A673 (cell line): Measurements from ENCODE around the gene ATF1. TPM values are rescaled to one million over a fixed set of nuclear protein-coding genes. Genes with fewer than 3 reads are reported as not detected.

Experiments
- BruUV-seq: library from RNA; stranded (reverse); fragments of 400-500 nt; replicated peaks from 2 replicates; lab custom pipeline; 2021; lab: Mats Ljungman, UMichigan
- CTCF ChIA-PET: fragments of 300-600 bp; sonication (Branson Sonifier 250); formaldehyde crosslinking; loops from one replicate; lab custom pipeline; 2022; ENCODE audit warnings: antibody characterized with exemption; lab: Charles Lee
- POLR2A ChIA-PET: fragments of 300-600 bp; sonication (Branson Sonifier 250); formaldehyde crosslinking; loops from one replicate; lab custom pipeline; 2022; ENCODE audit warnings: antibody characterized with exemption; ENCODE audit not compliant: low non-redundant PET; lab: Charles Lee
- DNase-seq: peaks from one replicate; pipeline ENCODE4 v3.0.0-alpha.2; 2015; ENCODE audit warnings: low spot score
- H3K27ac ChIP-seq: fragments of 200-600 bp; sonication (generic); 2 replicates; pipeline ENCODE4 v1.5.1; 2016; ENCODE audit warnings: mixed run types, low read depth, mild to moderate bottlenecking, mixed read lengths, antibody characterized with exemption, low read length; ENCODE audit not compliant: poor library complexity, severe bottlenecking
- H3K27me3 ChIP-seq: fragments of 200-600 bp; sonication (generic); replicated peaks from 2 replicates; pipeline ENCODE4 v1.6.1; 2017; ENCODE audit warnings: mixed run types, low read depth, mild to moderate bottlenecking, mixed read lengths, antibody characterized with exemption, low read length; ENCODE audit not compliant: insufficient read depth, poor library complexity
- H3K36me3 ChIP-seq: fragments of 200-600 bp; sonication (generic); 2 replicates; pipeline ENCODE4 v1.6.1; 2016; ENCODE audit warnings: mixed run types, mild to moderate bottlenecking, mixed read lengths, antibody characterized with exemption, low read length; ENCODE audit not compliant: insufficient read depth, poor library complexity, severe bottlenecking
- H3K4me1 ChIP-seq: fragments of 200-600 bp; sonication (generic); 2 replicates; pipeline ENCODE4 v1.6.1; 2017; ENCODE audit warnings: mixed run types, mild to moderate bottlenecking, mixed read lengths, antibody characterized with exemption, low read length; ENCODE audit not compliant: insufficient read depth, poor library complexity, severe bottlenecking
- H3K4me3 ChIP-seq: fragments of 200-600 bp; sonication (generic); 2 replicates; pipeline ENCODE4 v1.5.1; 2016; ENCODE audit warnings: low read depth, mixed run types, mild to moderate bottlenecking, mixed read lengths, low read length; ENCODE audit not compliant: poor library complexity, severe bottlenecking
- H3K9me3 ChIP-seq: fragments of 200-600 bp; sonication (generic); 2 replicates; pipeline ENCODE4 v1.6.1; 2016; ENCODE audit warnings: mixed run types, low read depth, mild to moderate bottlenecking, mixed read lengths, antibody characterized with exemption, low read length; ENCODE audit not compliant: poor library complexity, severe bottlenecking
- EZH2 ChIP-seq: fragments of 200-600 bp; sonication (generic); IDR thresholded peaks from 2 replicates; pipeline ENCODE4 v1.6.1; 2017; ENCODE audit warnings: borderline replicate concordance, low read depth, mild to moderate bottlenecking, mixed read lengths, antibody characterized with exemption, low read length; ENCODE audit not compliant: poor library complexity, severe bottlenecking
- intact Hi-C: fragments of 100-400 bp; cut with micrococcal nuclease; formaldehyde crosslinking; loops from one replicate; pipeline ENCODE4 v1.10.0; 2022; ENCODE audit not compliant: unreplicated experiment
- total RNA-seq: library from RNA; stranded (reverse); gene quantifications from 2 replicates; pipeline ENCODE4 v1.2.3, GENCODE V29; 2021
- TF ChIP-seq, protein P1 (sequence below): fragments of 300-800, 200-600 bp; sonication (generic); conservative IDR thresholded peaks from 2 replicates; pipeline ENCODE4 v1.5.1; 2017; ENCODE audit warnings: low read depth, mild to moderate bottlenecking, antibody characterized with exemption, low read length, moderate library complexity, mixed read lengths

ATF1 gene
- total RNA-seq, 1 experiment from 2014 or later, result 42.3 TPM

DNA sequence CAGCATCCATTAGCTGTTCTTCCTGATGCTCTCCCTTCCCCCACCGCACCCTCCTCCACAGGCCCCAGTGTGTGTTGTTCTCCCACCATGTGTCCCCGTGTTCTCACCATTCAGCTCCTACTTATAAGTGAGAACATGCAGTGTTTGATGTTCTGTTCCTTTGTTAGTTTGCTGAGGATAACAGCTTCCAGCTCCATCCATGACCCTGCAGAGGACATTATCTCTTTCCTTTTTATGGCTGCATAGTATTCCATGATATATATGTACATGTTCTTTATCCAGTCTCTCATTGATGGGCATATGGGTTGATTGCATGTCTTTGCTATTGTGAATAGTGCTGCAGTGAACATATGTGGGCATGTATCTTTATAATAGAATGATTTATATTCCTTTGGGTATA is 9.0 kb downstream of the ATF1 start:
- ChIA-PET POLR2A (no interaction called here), CTCF (interaction anchor here (0.6 to 1.6 kb wide), 2 partner anchors 8 to 17 kb away, joined by 3 to 6 read pairs; no protein-coding TSS in a partner anchor)
- no peak for TF ChIP-seq EZH2
- TF ChIP-seq, protein P1, sequence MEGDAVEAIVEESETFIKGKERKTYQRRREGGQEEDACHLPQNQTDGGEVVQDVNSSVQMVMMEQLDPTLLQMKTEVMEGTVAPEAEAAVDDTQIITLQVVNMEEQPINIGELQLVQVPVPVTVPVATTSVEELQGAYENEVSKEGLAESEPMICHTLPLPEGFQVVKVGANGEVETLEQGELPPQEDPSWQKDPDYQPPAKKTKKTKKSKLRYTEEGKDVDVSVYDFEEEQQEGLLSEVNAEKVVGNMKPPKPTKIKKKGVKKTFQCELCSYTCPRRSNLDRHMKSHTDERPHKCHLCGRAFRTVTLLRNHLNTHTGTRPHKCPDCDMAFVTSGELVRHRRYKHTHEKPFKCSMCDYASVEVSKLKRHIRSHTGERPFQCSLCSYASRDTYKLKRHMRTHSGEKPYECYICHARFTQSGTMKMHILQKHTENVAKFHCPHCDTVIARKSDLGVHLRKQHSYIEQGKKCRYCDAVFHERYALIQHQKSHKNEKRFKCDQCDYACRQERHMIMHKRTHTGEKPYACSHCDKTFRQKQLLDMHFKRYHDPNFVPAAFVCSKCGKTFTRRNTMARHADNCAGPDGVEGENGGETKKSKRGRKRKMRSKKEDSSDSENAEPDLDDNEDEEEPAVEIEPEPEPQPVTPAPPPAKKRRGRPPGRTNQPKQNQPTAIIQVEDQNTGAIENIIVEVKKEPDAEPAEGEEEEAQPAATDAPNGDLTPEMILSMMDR, result no peak

DNA sequence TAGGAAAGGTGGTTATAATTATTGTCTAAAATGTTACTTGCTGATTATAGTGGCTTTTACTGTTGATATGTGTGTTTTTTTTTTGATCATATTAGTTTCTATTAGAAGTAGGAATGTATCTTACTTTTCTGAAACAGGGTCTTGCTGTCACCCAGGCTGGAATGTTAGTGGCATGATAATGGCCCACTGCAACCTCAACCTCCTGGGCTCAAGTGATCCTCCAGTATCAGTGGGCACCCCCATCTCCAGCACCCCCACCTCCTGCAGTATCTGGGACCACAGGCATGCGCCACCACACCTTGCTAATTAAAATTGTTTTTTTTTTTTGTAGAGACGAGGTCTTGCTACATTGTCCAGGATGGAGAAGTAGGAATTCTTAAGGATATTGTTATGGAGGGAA is 11.3 kb downstream of the ATF1 start:
- Histone ChIP-seq H3K9me3 (no peaks in the 10 kb centered on the region), H3K27me3 (no peaks in the 10 kb centered on the region), H3K36me3 (no peaks in the 10 kb centered on the region), H3K27ac (no peak overlapping the region), H3K4me1 (no peaks in the 10 kb centered on the region), H3K4me3 (no peak overlapping the region)
- intact Hi-C loops, result no loop called here
- DNase-seq, result no peak
- POLR2A ChIA-PET, result no interaction called here
- CTCF ChIA-PET, result no interaction called here
- no TSS peak for BruUV-seq
- no peak for TF ChIP-seq EZH2
- TF ChIP-seq, protein P1, result no peak

More for the DNA sequence above, 9.0 kb downstream of the ATF1 start:
- BruUV-seq, result no TSS peak
- Histone ChIP-seq H3K27ac (no peak overlapping the region), H3K9me3 (no peaks in the 10 kb centered on the region), H3K27me3 (no peaks in the 10 kb centered on the region), H3K36me3 (no peaks in the 10 kb centered on the region), H3K4me1 (peaks cover 9% of the 10 kb centered on the region), H3K4me3 (no peak overlapping the region)
- DNase-seq, result no peak
- intact Hi-C loops, result no loop called here

DNA sequence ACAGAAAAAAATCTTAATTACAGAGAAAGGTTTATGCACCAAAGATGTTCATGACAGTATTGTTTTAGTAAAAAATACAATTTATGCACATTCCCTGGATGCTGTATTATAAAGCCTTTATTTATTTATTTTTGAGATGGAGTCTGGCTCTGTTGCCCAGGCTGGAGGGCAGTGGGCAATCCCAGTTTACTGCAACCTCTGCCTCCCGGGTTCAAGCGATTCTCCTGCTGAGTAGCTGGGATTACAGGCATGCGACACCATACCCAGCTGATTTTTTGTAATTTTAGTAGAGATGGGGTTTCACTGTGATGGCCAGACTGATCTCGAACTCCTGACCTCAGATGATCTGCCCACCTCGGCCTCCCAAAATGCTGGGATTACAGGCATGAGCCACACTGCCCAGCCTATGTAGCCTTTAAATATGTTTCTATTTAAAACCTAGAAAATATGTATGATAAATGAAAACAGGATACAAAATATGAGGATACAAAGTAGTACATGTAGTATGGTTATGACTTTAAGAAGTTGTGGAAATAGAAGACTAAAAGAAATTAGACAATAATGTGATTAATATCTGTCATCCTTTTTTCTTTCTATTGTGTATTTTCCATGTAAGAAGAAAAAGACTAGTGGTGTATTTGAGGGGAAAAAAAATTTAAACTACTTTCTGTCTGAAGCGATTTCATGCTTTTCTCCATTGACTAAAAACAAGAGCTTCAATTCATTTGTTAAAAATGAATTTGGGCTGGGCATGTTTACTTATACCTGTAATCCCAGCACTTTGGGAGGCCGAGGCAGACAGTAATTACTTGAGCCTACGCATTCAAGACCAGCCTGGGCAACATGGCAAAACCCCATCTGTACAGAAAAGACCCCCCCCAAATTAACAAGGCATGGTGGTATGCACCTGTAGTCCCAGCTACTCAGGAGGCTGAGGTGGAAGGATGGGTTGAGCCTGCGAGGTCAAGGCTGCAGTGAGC is 13.1 kb downstream of the ATF1 start:
- BruUV-seq, result no TSS peak
- CTCF ChIA-PET, result no interaction called here
- H3K4me1 ChIP-seq, result no peaks in the 10 kb centered on the region
- TF ChIP-seq, protein P1, result no peak
- no peak for TF ChIP-seq EZH2
- no peaks in the 10 kb centered on the region for H3K27me3 ChIP-seq
- no peaks in the 10 kb centered on the region for H3K36me3 ChIP-seq
- no peak overlapping the region for H3K4me3 ChIP-seq
- no peaks in the 10 kb centered on the region for H3K9me3 ChIP-seq
- intact Hi-C loops, result no loop called here
- POLR2A ChIA-PET, result no interaction called here
- no peak for DNase-seq
- no peak overlapping the region for H3K27ac ChIP-seq
